ENCODE measurements around the gene FUT7.

DNA sequence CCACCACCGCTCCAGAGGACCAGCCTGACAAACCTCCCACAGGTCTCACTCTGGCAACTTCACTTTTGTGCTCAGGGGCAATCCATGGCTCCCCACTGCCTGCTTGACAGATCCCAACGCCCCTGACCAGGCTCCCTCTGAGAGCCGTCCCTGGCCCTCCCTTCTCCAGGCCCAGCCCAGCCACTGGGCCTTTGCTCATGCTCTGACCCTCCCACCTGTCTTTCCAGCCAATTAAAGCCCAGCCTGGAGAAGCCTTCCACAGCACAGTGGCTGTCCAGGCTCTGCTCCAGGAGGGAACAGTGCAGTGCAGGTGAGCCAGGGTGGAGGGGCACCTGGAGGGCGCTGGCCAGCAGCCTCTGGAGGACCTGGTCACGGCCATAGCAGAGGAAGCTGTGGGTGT lies 18.7 kb upstream of the FUT7 start:
- TF ChIP-seq CTCF (IDR thresholded peaks at IDR 0.05) (no peak), EP300 (IDR thresholded peaks at IDR 0.05) (no peak), POLR2A (IDR thresholded peaks at IDR 0.05) (no peak)

Measured in stomach (tissue), 4 donors.